ENCODE results near the gene TLE6. TPM values are rescaled to one million over a fixed set of nuclear protein-coding genes. Genes with fewer than 3 reads are reported as not detected.
A peak's percentile ranks its signal among the peaks of the same experiment; 100 is the strongest.

The TLE6 gene
- total and polyA plus RNA-seq, 2 donors (not counting 3 experiments of a cell fraction or from before 2014, with no cell fraction given): 1.6 to 1.9 TPM

DNA sequence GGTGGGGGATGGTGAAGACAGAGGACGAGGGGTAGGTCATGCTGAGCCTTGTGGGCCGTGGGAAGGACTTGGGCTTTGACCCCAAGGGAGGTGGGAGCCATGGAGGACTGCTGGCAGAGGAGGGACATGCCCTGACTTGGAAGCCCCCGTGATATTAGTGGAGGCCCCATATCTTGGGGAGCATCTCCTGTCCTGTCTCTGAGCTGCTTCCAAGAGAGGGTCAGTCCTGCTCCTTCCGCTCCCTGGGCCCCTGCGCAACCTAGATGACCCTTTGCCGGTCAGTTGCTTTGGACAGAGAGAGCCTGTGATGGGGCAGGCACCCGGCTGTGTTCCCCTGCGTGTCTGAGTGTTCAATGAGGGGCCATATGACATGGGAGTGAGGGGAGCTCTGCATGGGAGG lies 5.2 kb downstream of the TLE6 start:
- no TSS peak for BruUV-seq (replicated peaks)
- no peak overlapping the region for H3K4me3 ChIP-seq (replicated peaks in 1 of 3; ENCODE audit: insufficient read depth in 1 of 3, low read depth in 1 of 3, low read length in 3 of 3)
- H3K9me1 ChIP-seq (replicated peaks; ENCODE audit: control insufficient read depth, extremely low read depth, insufficient read depth, low read length): no peaks in the 10 kb centered on the region
- H3K36me3 ChIP-seq (ENCODE audit: control insufficient read depth in 2 of 2, extremely low read depth in 1 of 2, insufficient read depth in 2 of 2, low read length in 2 of 2): no peaks in the 10 kb centered on the region
- H3K9me3 ChIP-seq (replicated peaks; ENCODE audit: control insufficient read depth, insufficient read depth, low read length): no peaks in the 10 kb centered on the region
- no peaks in the 10 kb centered on the region for H3K27me3 ChIP-seq (ENCODE audit: control insufficient read depth in 2 of 2, insufficient read depth in 2 of 2, low read length in 2 of 2)
- dilution Hi-C loops (cut with MboI; ENCODE audit: extremely low pct_ligation_motif_present, low sequenced_read_pairs): no loop called here
- no peak overlapping the region for H3K4me2 ChIP-seq (ENCODE audit: insufficient read depth, low read length)
- H4K20me1 ChIP-seq (replicated peaks; ENCODE audit: control insufficient read depth, extremely low read depth, insufficient read depth, low read length): no peaks in the 10 kb centered on the region
- ChIA-PET CTCF (interaction anchor here (1.5 kb wide), 1 partner anchor 53 kb away, joined by 6 read pairs; no protein-coding TSS in a partner anchor), POLR2A (interaction anchor here (0.5 kb wide), 1 partner anchor 12 kb away, joined by 6 read pairs; no protein-coding TSS in a partner anchor)
- FAIRE-seq: peak; percentile 53
- peak overlapping the region; percentile 70 for H3K27ac ChIP-seq (ENCODE audit: insufficient read depth, low read depth, low read length)
- intact Hi-C loops (cut with micrococcal nuclease): loop anchor here (2.0 kb wide), 1 partner anchor 14 kb away; no protein-coding TSS in a partner anchor
- TF ChIP-seq MYC (IDR thresholded peaks at IDR 0.05; ENCODE audit: low read depth, low read length) (no peak), GATA2 (IDR thresholded peaks at IDR 0.05; ENCODE audit: insufficient read depth, insufficient read length, low read depth, low read length) (no peak), EZH2 (IDR thresholded peaks at IDR 0.05; ENCODE audit: borderline replicate concordance, low read depth, low read length, severe bottlenecking) (no peak), POLR2AphosphoS5 (IDR thresholded peaks at IDR 0.05; ENCODE audit: insufficient read depth, low read depth, low read length) (no peak), FOS (IDR thresholded peaks at IDR 0.05; ENCODE audit: borderline replicate concordance, insufficient read depth, low read length) (no peak), POLR2A (IDR thresholded peaks at IDR 0.05; ENCODE audit: low read depth, low read length) (no peak), JUN (IDR thresholded peaks at IDR 0.05; ENCODE audit: borderline replicate concordance, insufficient read depth, insufficient read length, low read depth) (no peak)
- TF ChIP-seq, protein P1, sequence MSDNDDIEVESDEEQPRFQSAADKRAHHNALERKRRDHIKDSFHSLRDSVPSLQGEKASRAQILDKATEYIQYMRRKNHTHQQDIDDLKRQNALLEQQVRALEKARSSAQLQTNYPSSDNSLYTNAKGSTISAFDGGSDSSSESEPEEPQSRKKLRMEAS (IDR thresholded peaks at IDR 0.05; ENCODE audit: insufficient read depth, insufficient read length): no peak
- TF ChIP-seq, protein P2, sequence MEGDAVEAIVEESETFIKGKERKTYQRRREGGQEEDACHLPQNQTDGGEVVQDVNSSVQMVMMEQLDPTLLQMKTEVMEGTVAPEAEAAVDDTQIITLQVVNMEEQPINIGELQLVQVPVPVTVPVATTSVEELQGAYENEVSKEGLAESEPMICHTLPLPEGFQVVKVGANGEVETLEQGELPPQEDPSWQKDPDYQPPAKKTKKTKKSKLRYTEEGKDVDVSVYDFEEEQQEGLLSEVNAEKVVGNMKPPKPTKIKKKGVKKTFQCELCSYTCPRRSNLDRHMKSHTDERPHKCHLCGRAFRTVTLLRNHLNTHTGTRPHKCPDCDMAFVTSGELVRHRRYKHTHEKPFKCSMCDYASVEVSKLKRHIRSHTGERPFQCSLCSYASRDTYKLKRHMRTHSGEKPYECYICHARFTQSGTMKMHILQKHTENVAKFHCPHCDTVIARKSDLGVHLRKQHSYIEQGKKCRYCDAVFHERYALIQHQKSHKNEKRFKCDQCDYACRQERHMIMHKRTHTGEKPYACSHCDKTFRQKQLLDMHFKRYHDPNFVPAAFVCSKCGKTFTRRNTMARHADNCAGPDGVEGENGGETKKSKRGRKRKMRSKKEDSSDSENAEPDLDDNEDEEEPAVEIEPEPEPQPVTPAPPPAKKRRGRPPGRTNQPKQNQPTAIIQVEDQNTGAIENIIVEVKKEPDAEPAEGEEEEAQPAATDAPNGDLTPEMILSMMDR (IDR thresholded peaks at IDR 0.05; ENCODE audit: extremely low read depth in 1 of 2, insufficient read depth in 1 of 2, low read depth in 1 of 2, low read length in 2 of 2): no peak
- H3K4me1 ChIP-seq (ENCODE audit: control insufficient read depth, extremely low read depth, insufficient read depth, low read length): peaks cover 23% of the 10 kb centered on the region
- H3K79me2 ChIP-seq (ENCODE audit: control insufficient read depth, insufficient read depth, low read length): no peaks in the 10 kb centered on the region
- H3K9ac ChIP-seq (replicated peaks; ENCODE audit: extremely low read depth, insufficient read depth, low read length): no peak overlapping the region
- DNase-seq (ENCODE audit: low read depth, low spot score): no peak
- peak overlapping the region; percentile 26 for H2AFZ ChIP-seq (ENCODE audit: low read depth, low read length)

All from endothelial cell of umbilical vein (primary cell).